NCI-H345 (cell line): ENCODE results near the gene ABHD17C.
"Not testable (repeated sequence)": the region's sequence is repeated elsewhere in the genome, so short reads cannot be mapped to it uniquely, and the experiment has no call there.

Experiments
- DNase-seq: peaks from one replicate; lab custom pipeline; 2025; lab: John Stamatoyannopoulos, UW

The ABHD17C gene

GRCh38 chr15:80695099-80695910 lies at the start of gene ABHD17C:
Gene ABHD17C (plus strand): TSS chr15:80695310. CDS start chr15:80695430, 120 bp downstream.
- peak; percentile 66 for DNase-seq

GRCh38 chr15:80645494-80646065 lies 49.5 kb upstream of the ABHD17C start:
- DNase-seq, result no peak

GRCh38 chr15:80647424-80647823 lies 47.7 kb upstream of the ABHD17C start:
- DNase-seq, result not testable (repeated sequence)

DNA sequence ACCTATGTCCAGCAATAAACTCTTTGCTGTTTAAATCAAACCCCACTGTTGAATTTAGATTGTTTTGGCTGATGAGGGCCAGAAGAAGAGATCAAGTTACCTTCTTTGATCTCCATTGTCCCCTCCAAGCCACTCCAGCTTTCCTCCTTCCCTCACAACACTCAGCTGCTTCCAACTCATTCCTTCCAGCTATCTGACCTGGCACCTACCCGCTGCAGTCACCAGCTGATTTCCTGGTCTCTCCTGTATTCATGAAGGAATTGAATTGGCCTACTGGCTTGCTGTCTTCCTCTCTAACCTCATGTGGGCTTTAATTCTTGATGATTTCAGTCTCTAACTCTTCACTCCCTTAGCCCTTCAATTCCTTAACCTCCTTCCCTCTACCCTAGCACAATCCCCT lies 40.8 kb upstream of the ABHD17C start:
- DNase-seq, result no peak

DNA sequence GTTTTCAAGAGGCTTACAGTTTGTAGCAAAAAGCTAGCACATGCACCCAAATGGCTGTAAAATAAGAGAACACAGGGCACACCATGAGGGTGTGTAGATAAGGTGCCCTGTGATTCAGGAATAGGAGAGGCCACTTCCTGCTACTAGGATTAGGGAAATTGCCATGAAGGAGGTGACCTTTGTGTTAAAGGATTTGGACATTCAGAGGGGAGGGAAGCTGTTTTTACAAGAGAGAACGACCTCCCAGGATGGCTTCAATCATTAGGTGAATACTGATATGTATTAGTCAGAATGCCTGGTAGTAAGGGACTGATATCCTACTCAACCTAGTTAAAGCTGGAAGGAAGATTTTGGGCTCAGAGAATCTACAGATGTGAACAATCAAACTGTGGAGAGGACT lies 35.7 kb upstream of the ABHD17C start:
- DNase-seq, result no peak

GRCh38 chr15:80660119-80660518 lies 35.0 kb upstream of the ABHD17C start:
- no peak for DNase-seq

DNA sequence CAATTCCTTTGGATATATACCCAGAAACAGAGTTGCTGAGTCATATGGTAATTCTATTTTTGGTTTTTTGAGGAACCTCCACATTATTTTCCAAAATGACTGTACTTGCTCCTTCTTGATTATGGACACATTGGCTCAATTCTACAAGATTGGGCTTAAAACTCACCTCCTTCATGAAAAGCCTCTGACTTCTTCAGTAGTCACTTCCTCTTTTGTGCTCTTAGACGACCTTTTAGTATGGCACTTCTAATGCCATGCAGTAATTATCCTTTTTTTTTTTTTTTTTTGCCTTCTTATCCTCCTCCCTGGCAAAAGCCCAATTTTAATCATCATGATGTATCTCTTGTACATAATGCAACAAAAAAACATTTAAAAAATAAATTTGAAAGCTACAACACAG lies 33.0 kb upstream of the ABHD17C start:
- no peak for DNase-seq

- no peak for DNase-seq
Observed at GRCh38 chr15:80662757-80663553, 32.2 kb upstream of the ABHD17C start.

- DNase-seq, result no peak
Observed at GRCh38 chr15:80665151-80665550, 30.0 kb upstream of the ABHD17C start.

- no peak for DNase-seq
Observed at GRCh38 chr15:80667936-80668335, 27.2 kb upstream of the ABHD17C start.

DNA sequence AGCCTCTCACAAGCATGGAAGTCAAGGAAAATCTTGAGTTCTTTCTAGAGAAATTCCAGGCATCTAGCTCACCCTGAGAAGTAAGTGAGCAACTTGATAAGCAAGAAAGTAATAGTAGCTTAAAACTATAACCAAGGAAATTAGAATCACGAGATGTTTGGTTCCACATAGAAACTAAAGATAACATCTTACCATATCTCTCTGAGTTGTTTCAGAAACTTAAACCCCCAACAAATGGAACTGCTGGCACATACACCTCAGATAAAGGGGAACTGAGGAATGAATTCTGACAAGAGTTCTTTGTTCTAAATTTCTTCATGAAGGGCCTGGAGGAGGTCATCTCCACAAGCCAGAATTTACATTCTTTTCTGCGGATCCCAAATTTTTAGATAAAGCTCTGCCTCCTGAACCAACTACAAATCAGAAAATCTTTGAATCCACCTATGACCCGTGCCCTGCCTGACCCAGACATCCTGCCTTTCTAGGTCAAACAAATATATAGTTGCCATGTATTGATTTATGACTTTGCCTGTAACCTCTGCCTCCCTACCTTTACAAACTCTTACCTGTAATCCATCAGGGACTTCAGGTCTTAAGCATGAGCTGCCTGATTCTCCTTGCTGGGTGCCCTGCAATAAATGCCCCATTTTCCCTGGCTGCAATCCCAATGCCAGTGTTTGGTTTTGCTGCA lies 26.4 kb upstream of the ABHD17C start:
- no peak for DNase-seq

GRCh38 chr15:80669663-80670273 lies 25.3 kb upstream of the ABHD17C start:
- DNase-seq, result no peak

DNA sequence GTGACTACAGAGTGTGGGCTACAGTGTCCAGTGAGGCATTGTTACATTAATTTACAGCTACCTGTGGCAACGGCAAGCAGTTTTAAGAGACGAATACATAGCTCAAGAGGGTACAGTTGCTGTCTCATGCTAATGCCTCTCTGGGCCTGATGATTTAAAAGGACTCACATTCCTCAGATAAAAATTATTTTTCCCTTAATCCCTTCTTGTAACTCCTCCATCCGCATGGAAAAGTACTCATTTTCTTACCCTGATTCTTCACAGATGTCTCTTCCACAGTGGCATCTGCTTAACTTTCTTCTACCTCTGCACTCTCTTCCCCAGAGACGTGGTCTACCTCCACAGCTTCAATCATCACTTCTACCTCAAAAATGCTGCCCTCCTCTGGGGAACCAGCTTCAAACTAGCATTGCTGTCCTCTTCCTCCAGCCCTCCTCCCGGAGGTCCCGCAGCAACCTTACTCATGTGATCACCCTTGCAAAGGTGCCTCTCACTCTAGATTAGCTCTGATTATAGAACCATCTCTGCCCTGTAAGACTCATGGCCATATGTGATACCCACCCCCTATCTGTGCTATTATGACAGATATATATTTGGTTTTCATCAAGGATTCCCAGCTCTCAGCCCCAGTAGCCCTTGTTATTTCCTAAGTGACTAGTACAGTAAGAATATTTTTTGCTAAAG lies 21.4 kb upstream of the ABHD17C start:
- DNase-seq, result no peak

GRCh38 chr15:80674245-80674614 lies 20.9 kb upstream of the ABHD17C start:
- DNase-seq, result no peak

DNA sequence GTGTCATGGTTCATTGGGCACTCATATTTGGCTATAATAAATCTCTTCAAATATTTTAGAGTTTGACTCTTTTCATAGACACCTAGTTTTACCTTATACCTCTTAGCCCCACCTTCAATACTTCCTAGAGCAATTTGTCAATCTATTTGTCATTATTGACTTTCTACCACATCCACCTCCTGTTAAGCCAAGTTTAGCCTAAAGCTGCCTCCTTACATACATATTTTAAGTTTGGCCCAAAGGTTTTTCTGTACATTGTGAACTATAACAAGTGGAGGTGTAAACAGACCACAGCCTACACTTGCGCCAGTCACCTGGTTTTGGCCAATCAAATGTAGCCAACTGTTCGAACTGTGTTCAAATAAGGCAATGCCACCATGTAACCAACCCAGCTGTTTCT lies 18.1 kb upstream of the ABHD17C start:
- DNase-seq, result no peak

- DNase-seq, result no peak
Observed at GRCh38 chr15:80679167-80679803, 15.8 kb upstream of the ABHD17C start.

DNA sequence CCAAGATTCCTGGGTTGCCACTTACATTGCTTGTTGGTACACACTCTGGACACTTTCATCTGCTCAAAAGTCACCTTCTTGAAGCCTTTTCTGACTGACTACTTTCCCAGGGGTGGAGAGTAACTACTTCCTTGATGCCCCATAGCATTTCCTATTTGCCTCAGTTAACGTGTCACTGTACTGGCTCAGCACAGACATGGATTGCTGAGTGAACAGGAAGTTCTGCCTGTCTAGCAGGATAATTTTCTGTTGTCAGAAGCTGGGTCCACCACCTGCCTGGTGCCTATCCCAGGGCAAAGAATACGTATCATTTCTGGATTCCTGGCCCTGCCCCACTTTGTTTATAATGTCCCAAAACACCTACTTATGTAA lies 15.3 kb upstream of the ABHD17C start:
- no peak for DNase-seq

DNA sequence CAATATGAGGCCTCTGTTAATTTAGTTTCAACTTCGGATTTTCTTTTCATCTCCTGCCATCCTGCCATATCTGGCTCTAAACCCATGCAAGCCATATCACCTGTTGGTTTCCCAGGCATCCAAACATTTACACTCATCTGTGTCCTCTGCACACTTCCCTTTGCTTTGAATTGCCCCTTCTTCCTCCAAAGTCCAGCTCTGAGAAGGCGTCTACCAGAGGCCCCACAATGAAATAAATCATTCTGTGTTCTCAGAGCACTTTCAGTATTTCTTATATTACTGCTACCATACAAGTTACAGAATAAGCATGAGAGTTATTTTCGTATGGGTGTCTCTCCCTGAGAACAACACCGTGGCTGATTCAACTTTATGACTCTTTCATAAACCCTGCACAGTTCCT lies 12.9 kb upstream of the ABHD17C start:
- DNase-seq, result no peak

- DNase-seq, result no peak
Observed at GRCh38 chr15:80684697-80685096, 10.4 kb upstream of the ABHD17C start.

GRCh38 chr15:80685628-80686027 lies 9.5 kb upstream of the ABHD17C start:
- no peak for DNase-seq

- DNase-seq, result no peak
Observed at GRCh38 chr15:80689294-80689693, 5.8 kb upstream of the ABHD17C start.
